ENCODE data around the gene CAPN10.

The CAPN10 gene

GRCh38 chr2:240603846-240604245 is 17.3 kb downstream of the CAPN10 start:
- H3K4me3 ChIP-seq (ENCODE audit: control insufficient read depth, low read depth, low read length): no peak overlapping the region
- no peak for DNase-seq (ENCODE audit: low read depth)
- no peak for TF ChIP-seq CTCF (IDR thresholded peaks at IDR 0.05; ENCODE audit: control insufficient read depth, insufficient read depth, low read depth, low read length, missing control alignments)

- no peak overlapping the region for H3K4me3 ChIP-seq (ENCODE audit: control insufficient read depth, low read depth, low read length)
- DNase-seq (ENCODE audit: low read depth): no peak
- TF ChIP-seq CTCF (IDR thresholded peaks at IDR 0.05; ENCODE audit: control insufficient read depth, insufficient read depth, low read depth, low read length, missing control alignments): peak; percentile 46
Measured at GRCh38 chr2:240604291-240604938, 17.9 kb downstream of the CAPN10 start.

GRCh38 chr2:240604939-240605716 is 18.6 kb downstream of the CAPN10 start:
- no peak overlapping the region for H3K4me3 ChIP-seq (ENCODE audit: control insufficient read depth, low read depth, low read length)
- DNase-seq (ENCODE audit: low read depth): no peak
- no peak for TF ChIP-seq CTCF (IDR thresholded peaks at IDR 0.05; ENCODE audit: control insufficient read depth, insufficient read depth, low read depth, low read length, missing control alignments)

- no peak for TF ChIP-seq CTCF (IDR thresholded peaks at IDR 0.05; ENCODE audit: control insufficient read depth, insufficient read depth, low read depth, low read length, missing control alignments)
- no peak for DNase-seq (ENCODE audit: low read depth)
Measured at GRCh38 chr2:240605867-240606743, 19.6 kb downstream of the CAPN10 start.

GRCh38 chr2:240611601-240612210 is 25.2 kb downstream of the CAPN10 start:
- no peak for TF ChIP-seq CTCF (IDR thresholded peaks at IDR 0.05; ENCODE audit: control insufficient read depth, insufficient read depth, low read depth, low read length, missing control alignments)
- no peak for DNase-seq (ENCODE audit: low read depth)
- no peak overlapping the region for H3K4me3 ChIP-seq (ENCODE audit: control insufficient read depth, low read depth, low read length)

More at GRCh38 chr2:240605867-240606743, 19.6 kb downstream of the CAPN10 start:
- H3K4me3 ChIP-seq (ENCODE audit: control insufficient read depth, low read depth, low read length): no peak overlapping the region

GRCh38 chr2:240613781-240614180 is 27.2 kb downstream of the CAPN10 start:
- DNase-seq (ENCODE audit: low read depth): no peak
- TF ChIP-seq CTCF (IDR thresholded peaks at IDR 0.05; ENCODE audit: control insufficient read depth, insufficient read depth, low read depth, low read length, missing control alignments): no peak
- no peak overlapping the region for H3K4me3 ChIP-seq (ENCODE audit: control insufficient read depth, low read depth, low read length)

All from AG09309 (cell line).